ENCODE data around the gene CELF1.

CELF1 gene

DNA sequence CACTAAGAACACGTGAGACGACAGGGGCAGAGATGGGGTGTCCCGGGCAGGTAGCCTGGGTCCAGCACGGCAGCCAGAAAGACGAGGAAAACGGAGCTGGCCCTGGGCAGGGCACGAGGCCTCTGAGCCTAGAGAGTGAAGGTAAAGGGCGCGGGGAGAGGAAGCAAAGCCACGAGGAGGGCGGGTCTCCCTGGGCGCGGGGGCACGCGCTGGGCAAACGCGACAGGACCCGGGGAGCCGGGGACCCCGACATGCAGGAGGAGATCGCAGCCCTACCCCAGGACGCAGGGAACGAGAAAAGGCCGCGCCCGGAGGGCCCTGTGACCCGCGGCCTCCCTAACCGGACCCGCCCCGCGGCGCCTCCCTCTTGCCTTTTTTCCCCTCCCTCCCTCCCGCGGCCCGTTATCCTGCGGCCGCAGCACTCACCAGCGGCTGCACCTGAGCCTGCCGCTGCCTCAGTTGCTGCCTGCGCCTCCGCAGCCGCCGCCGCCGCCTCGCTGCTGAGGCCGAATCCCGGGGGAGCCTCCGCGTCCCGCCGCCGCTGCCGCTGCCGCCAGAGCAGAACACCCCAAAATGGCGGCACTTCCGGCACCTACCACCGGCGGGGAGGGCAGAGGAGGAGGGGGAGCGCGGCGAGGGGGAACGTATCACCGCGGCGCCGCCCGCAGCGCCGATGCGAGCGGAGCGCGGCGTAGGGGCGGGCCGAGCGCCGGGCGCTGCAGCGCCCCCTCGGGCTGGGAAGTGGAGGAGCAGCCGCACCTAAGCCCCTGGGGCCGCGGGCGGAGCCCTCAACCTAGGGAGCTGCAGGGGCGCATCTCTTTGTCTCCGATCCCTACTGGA is at the start of gene CELF1:
Gene CELF1, minus strand, starts transcription at position 567 of the 840 bp plus-strand sequence. CDS start 53,609 bp downstream, outside the sequence.
- H3K4me3 ChIP-seq (ENCODE audit: control insufficient read depth, low read depth, low read length): peak within 1 kb of the TSS; percentile 90
- no peak for DNase-seq (ENCODE audit: low read depth)
- TF ChIP-seq, protein P1, sequence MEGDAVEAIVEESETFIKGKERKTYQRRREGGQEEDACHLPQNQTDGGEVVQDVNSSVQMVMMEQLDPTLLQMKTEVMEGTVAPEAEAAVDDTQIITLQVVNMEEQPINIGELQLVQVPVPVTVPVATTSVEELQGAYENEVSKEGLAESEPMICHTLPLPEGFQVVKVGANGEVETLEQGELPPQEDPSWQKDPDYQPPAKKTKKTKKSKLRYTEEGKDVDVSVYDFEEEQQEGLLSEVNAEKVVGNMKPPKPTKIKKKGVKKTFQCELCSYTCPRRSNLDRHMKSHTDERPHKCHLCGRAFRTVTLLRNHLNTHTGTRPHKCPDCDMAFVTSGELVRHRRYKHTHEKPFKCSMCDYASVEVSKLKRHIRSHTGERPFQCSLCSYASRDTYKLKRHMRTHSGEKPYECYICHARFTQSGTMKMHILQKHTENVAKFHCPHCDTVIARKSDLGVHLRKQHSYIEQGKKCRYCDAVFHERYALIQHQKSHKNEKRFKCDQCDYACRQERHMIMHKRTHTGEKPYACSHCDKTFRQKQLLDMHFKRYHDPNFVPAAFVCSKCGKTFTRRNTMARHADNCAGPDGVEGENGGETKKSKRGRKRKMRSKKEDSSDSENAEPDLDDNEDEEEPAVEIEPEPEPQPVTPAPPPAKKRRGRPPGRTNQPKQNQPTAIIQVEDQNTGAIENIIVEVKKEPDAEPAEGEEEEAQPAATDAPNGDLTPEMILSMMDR (IDR thresholded peaks at IDR 0.05; ENCODE audit: control insufficient read depth, insufficient read depth, low read depth, low read length, missing control alignments): peak; percentile 64

DNA sequence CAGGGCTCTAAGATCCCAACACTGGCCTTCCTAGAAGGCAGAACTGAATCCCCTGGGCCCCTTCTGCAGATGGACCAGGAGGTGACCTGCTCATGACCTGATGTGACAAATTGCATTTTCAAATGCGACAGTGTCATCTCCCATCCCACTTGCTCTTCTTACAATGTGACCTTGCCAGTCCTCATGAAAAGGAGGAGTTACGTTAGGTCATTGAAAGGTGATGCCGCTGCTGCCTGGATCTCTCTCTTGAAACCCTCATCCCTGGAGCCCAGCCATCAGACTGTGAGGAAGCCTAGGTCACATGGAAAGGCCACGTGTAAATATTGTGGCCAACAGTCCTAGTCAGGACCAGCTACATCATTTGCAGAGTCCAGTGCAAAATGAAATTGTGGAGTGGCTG is 47.0 kb upstream of the CELF1 start:
- no peak for DNase-seq (ENCODE audit: low read depth)
- TF ChIP-seq, protein P1 (IDR thresholded peaks at IDR 0.05; ENCODE audit: control insufficient read depth, insufficient read depth, low read depth, low read length, missing control alignments): no peak
- no peak overlapping the region for H3K4me3 ChIP-seq (ENCODE audit: control insufficient read depth, low read depth, low read length)

DNA sequence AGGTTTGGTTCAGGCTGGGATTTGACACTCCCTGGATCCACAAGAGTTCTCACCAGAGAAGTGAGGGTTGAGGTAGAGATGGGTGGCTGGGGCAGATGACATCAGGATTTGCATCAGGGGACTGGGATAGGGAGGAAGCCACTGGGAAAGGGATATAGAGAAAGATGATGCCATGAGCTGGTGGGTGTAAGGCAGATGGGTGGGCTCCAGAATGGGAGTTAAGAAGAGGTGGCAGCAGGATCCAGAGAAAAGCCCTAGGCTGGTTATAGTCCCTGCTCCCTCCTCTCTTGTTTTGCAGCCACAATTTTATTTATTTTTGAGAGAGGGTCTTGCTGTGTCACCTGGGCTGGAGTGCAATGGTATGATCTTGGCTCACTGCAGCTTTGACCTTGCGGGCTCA is 43.0 kb upstream of the CELF1 start:
- no peak overlapping the region for H3K4me3 ChIP-seq (ENCODE audit: control insufficient read depth, low read depth, low read length)
- DNase-seq (ENCODE audit: low read depth): no peak
- TF ChIP-seq, protein P1 (IDR thresholded peaks at IDR 0.05; ENCODE audit: control insufficient read depth, insufficient read depth, low read depth, low read length, missing control alignments): no peak

DNA sequence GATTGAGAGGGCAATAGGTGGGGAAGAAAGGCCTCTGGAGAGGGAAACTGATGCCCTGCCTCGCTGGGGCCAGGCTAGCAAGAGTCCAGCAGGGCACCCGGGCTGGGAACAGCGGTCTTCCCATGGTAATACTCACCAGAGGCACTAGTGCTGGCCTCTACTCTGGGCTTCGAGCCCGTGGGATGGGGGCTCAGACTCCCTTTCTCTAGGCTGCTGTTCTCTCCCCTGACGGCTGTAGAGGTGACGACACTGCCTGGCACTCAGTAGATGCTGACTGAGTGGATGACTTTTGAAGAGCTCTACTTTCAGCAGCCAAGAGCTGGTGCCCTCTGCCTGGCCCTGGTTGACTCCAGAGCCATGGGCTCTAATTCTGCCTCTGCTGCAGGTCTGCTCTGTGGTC is 42.1 kb upstream of the CELF1 start:
- no peak overlapping the region for H3K4me3 ChIP-seq (ENCODE audit: control insufficient read depth, low read depth, low read length)
- TF ChIP-seq, protein P1 (IDR thresholded peaks at IDR 0.05; ENCODE audit: control insufficient read depth, insufficient read depth, low read depth, low read length, missing control alignments): no peak
- no peak for DNase-seq (ENCODE audit: low read depth)

DNA sequence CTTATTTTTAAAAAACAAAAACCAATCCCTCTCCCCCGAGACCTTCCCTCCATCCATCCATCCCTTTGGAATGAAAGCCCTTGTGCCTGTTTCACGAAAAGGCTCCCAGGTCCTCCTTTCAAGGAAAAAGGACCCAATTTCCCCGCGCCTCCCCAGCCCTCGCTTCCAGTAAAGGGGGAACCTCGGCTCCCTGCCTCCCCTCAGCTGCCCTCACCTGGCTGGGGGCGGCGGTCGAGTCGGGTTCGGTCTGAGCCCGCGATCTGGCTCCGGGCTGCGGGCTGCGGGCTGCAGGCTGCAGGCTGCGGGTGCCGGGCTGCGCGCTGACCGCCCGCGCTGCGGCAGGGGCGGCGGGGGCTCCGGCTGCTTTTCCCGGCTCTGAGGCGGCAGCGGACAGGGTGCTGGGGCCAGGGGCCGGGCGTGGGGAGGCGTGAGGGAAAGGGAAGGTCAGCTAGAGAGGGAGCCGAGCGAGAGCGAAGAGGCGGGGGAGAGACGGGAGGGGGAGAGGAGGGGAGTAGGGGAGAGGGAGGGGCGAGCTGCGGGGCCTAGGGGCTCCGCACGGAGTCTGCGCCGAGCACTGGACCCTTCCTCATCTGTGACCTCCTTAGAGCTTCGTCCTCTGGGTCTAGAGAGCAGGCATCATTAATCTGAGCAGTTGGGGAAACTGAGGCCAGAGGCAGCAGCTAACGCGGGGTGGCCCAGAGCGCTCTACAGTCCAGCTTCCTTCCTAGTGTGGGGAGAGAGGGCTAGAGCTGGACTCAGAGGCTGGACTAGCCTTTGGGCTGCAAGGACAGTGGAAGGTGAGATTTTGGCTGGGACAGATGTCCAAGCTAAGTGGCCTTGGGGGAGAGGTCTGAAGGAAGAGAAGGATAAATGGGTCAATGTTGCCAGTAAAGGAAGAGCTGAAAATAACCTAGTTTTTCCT is 41.3 kb upstream of the CELF1 start, which contains the start of gene C1QTNF4:
Gene C1QTNF4, minus strand, starts transcription at position 478 of the 922 bp plus-strand sequence. CDS start 3,601 bp downstream, outside the sequence.
- H3K4me3 ChIP-seq (ENCODE audit: control insufficient read depth, low read depth, low read length): peak within 1 kb of the TSS; percentile 28
- DNase-seq (ENCODE audit: low read depth): no peak
- TF ChIP-seq, protein P1 (IDR thresholded peaks at IDR 0.05; ENCODE audit: control insufficient read depth, insufficient read depth, low read depth, low read length, missing control alignments): no peak

DNA sequence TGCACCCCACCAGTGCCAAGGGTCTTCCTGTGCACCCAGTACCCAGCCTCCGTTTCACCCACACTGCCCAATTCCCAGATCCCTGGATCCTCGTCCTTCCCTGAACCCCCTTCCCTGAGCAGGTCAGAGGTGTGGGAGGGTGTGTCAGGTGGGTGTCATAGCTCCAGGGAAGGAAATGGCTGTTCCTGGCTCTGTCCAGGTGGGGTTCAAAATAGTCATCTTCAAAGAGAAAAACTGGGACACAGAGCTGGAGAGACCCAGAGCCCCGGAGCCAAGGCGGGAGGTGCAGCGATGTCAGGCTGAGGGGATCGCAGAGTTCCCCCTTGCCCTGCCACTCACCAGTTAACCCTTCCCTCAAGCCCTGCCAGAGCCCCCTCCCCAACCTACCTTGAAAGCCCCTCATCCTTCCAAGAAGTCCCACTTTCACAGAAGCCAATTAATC is 40.6 kb upstream of the CELF1 start:
- TF ChIP-seq, protein P1 (IDR thresholded peaks at IDR 0.05; ENCODE audit: control insufficient read depth, insufficient read depth, low read depth, low read length, missing control alignments): no peak
- DNase-seq (ENCODE audit: low read depth): no peak
- no peak overlapping the region for H3K4me3 ChIP-seq (ENCODE audit: control insufficient read depth, low read depth, low read length)

All from AG09309 (cell line).